GM19438 (cell line): Measurements from ENCODE around the gene DNAI2.

Experiments used
- ATAC-seq: cut with Tn5 transposase; IDR thresholded peaks from one replicate; pipeline ENCODE4 v1.9.1; 2021; ENCODE audit warnings: low read depth; ENCODE audit not compliant: unreplicated experiment

The DNAI2 gene

GRCh38 chr17:74356646-74357465, 82.8 kb downstream of the DNAI2 start:
- no peak for ATAC-seq

GRCh38 chr17:74357466-74357809, 83.4 kb downstream of the DNAI2 start:
- no peak for ATAC-seq

DNA sequence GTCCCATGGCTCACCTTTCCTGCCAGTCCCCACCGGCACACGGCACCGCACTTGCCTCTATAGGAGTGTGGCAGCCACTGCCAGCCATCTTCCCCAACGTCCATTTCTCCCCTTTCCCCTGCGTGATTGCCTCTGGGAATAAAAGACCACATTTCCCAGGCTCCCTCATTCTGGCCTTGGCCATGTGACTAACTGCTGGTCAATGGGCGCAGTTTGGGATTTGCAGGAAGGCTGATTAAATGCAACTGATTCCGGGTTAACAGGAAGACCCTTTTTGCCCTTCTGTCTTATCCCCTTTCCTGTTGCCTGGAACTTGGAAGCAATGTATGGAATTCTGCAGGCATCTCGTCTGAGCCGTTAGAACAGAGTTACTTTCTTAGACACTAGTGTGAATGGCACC, 84.7 kb downstream of the DNAI2 start:
- no peak for ATAC-seq

DNA sequence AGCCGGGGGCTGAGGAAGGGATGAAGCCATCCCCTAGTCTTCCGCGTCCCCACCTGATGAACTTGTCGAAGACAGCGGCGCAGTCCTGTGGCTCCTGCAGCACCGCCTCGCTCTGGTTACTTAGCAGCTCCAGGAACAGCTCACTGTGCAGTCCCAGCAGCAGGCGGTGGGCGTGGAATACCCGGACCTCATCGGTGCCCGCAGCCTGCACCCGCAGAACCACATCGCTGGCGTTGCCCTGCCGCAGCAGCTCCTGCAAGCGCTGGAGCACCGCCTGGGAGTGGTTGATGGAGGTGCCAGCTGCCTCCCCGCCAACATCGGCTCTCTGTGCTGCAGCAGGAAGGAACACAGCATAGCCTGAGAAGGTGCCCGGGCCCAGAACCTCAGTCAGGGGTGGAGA, 85.9 kb downstream of the DNAI2 start:
- no peak for ATAC-seq

- no peak for ATAC-seq
Measured at GRCh38 chr17:74360899-74361229, 86.8 kb downstream of the DNAI2 start.

DNA sequence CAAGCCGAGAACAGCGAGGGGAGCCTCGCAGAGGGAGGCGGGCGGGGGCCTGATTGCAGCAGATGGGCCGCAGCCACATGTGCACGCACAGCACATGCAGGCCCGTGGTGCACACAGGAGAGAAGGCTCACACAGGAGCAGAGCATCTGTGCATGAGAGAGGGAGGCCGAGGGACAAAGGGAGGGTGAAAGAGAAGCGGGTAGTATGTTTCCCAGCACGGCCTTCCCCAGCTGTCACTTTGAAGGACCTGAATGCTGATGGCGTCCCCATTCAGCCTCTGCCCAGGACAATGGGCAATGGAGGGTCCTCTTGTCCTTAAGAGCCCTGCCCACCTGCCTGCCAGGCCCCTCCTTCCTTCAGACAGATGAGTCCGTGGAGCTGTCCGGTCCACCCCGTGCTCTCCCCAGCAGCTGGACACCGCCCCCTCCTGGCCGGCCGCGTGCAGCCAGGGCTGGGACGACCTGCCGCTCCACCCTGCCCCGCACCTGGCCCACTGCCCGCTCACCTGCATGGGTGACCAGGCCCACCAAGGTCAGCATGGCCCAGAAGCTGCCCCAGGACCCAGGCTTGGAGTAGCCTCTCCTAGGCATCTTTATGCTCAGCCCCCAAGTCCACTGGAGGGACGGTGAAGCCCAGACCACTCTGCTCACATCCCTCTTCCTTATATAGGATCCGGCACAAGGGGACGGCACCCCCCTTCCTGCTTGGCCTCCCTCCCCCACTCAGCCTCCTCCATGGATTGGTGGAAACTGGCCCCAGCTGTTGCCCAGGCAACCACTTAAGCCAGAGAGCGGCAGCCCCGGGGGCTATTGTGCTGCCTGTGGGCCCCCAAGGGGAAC, 87.4 kb downstream of the DNAI2 start, which contains the start of gene BTBD17:
BTBD17 (minus strand) TSS at position 639 of the 839 bp plus-strand sequence; CDS start at position 590, 49 bp downstream.
- no peak for ATAC-seq

DNA sequence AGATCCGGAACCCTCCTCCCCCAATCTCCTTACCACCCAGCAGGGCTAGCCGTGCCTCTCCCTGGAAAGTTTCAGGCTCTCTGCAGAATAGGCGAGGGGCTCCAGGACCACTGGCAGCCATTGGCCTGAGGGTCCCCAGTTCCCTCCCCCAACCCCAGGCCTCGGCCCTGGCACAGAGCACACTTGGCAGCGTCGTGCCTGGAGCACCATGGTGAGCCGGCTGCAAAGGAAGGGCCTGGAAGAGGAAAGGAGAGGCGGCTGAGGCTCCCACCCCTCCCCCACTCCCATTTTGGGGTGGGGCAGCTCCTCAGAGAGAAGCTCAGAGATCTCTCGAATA, 88.0 kb downstream of the DNAI2 start:
- ATAC-seq: no peak

- ATAC-seq: no peak
Measured at GRCh38 chr17:74362810-74363498, 88.9 kb downstream of the DNAI2 start.
